Keratinocyte (primary cell): Measurements from ENCODE around the gene HIGD1C.

Experiments used
- CTCF ChIP-seq, 3 experiments: IDR thresholded peaks in 1 of 3; conservative IDR thresholded peaks in 1 of 3; optimal IDR thresholded peaks in 1 of 3; 2 replicates in 2 of 3; 3 replicates in 1 of 3; pipeline versions ENCODE3 to v1.5.1; 2011; ENCODE audit warnings: low read length in 3 of 3, mild to moderate bottlenecking in 3 of 3, moderate library complexity in 2 of 3, control low read depth in 1 of 3, inconsistent platforms in 1 of 3; ENCODE audit not compliant: insufficient read depth in 2 of 3; ENCODE audit errors: extremely low read depth in 1 of 3
- EZH2 ChIP-seq: IDR thresholded peaks from one replicate; pipeline ENCODE4 v1.6.1; 2012; ENCODE audit warnings: inconsistent platforms, mild to moderate bottlenecking, low read length, moderate library complexity

GRCh38 chr12:51011955-51012354 is 59.6 kb downstream of the HIGD1C start:
- TF ChIP-seq CTCF (optimal IDR thresholded peaks at IDR 0.05 in 1 of 3, IDR thresholded peaks at IDR 0.05 in 1 of 3, conservative IDR thresholded peaks at IDR 0.05 in 1 of 3; ENCODE audit: extremely low read depth in 1 of 3, insufficient read depth in 2 of 3, low read length in 3 of 3): no peak
- TF ChIP-seq EZH2: no peak
